Nephron (organoid): ENCODE measurements around the gene ZNF407.

Experiments
- H3K27ac Mint-ChIP-seq, 3 experiments: 2 replicates each; pipeline ENCODE4 v1.8.0; 2020; ENCODE audit warnings: mixed read lengths in 3 of 3, mild to moderate bottlenecking in 2 of 3, moderate library complexity in 1 of 3
- H3K27me3 Mint-ChIP-seq: 2 replicates; pipeline ENCODE4 v1.8.0; 2021; ENCODE audit warnings: low read depth, mild to moderate bottlenecking, moderate library complexity, mixed read lengths
- H3K36me3 Mint-ChIP-seq: 2 replicates; pipeline ENCODE4 v1.8.0; 2020; ENCODE audit warnings: low read depth, mixed read lengths
- H3K4me1 Mint-ChIP-seq: 2 replicates; pipeline ENCODE4 v1.8.0; 2020; ENCODE audit warnings: mixed read lengths
- H3K4me3 Mint-ChIP-seq, 3 experiments: 2 replicates each; pipeline ENCODE4 v1.8.0; 2020; ENCODE audit warnings: mild to moderate bottlenecking in 3 of 3, mixed read lengths in 3 of 3, moderate library complexity in 2 of 3
- H3K9me3 Mint-ChIP-seq: 2 replicates; pipeline ENCODE4 v1.8.0; 2020; ENCODE audit warnings: mixed read lengths
- CTCF ChIP-seq, 3 experiments: fragments of 200-600 bp; sonication (generic); IDR thresholded peaks; one replicate each; pipeline ENCODE4 v1.5.0; 2021; ENCODE audit warnings: antibody characterized with exemption in 3 of 3; ENCODE audit not compliant: unreplicated experiment in 3 of 3

Gene ZNF407

GRCh38 chr18:74905247-74905646 is 307.6 kb downstream of the ZNF407 start:
- Mint-ChIP-seq H3K36me3 (no peaks in the 10 kb centered on the region), H3K4me1 (peaks cover 23% of the 10 kb centered on the region), H3K9me3 (no peaks in the 10 kb centered on the region), H3K27ac (peak overlapping the region; percentile 12 to 84 (median 47)), H3K27me3 (no peaks in the 10 kb centered on the region), H3K4me3 (peak overlapping the region in 1 of 3 experiments; percentile 65)
- TF ChIP-seq CTCF (IDR thresholded peaks at IDR 0.05; ENCODE audit: unreplicated experiment in 3 of 3) = no peak

GRCh38 chr18:74906184-74906583 is 308.5 kb downstream of the ZNF407 start:
- no peaks in the 10 kb centered on the region for H3K9me3 Mint-ChIP-seq

GRCh38 chr18:74914052-74914591 is 316.5 kb downstream of the ZNF407 start:
- TF ChIP-seq CTCF (IDR thresholded peaks at IDR 0.05; ENCODE audit: unreplicated experiment in 3 of 3) = no peak
- Mint-ChIP-seq H3K9me3 (no peaks in the 10 kb centered on the region), H3K4me1 (no peaks in the 10 kb centered on the region), H3K27ac (no peak overlapping the region), H3K4me3 (no peak overlapping the region), H3K27me3 (no peaks in the 10 kb centered on the region), H3K36me3 (no peaks in the 10 kb centered on the region)

More at GRCh38 chr18:74906184-74906583, 308.5 kb downstream of the ZNF407 start:
- no peak for TF ChIP-seq CTCF (IDR thresholded peaks at IDR 0.05; ENCODE audit: unreplicated experiment in 3 of 3)
- Mint-ChIP-seq H3K27ac (peak overlapping the region in 2 of 3 experiments; percentile 13 to 28), H3K36me3 (no peaks in the 10 kb centered on the region), H3K4me1 (peaks cover 23% of the 10 kb centered on the region), H3K4me3 (peak overlapping the region in 1 of 3 experiments; percentile 16), H3K27me3 (no peaks in the 10 kb centered on the region)

- Mint-ChIP-seq H3K27me3 (no peaks in the 10 kb centered on the region), H3K9me3 (no peaks in the 10 kb centered on the region), H3K27ac (no peak overlapping the region), H3K36me3 (no peaks in the 10 kb centered on the region), H3K4me1 (no peaks in the 10 kb centered on the region), H3K4me3 (no peak overlapping the region)
- no peak for TF ChIP-seq CTCF (IDR thresholded peaks at IDR 0.05; ENCODE audit: unreplicated experiment in 3 of 3)
These were observed 317.0 kb downstream of the ZNF407 start for GRCh38 chr18:74914648-74915047.

- Mint-ChIP-seq H3K4me3 (no peak overlapping the region), H3K27me3 (no peaks in the 10 kb centered on the region), H3K36me3 (peaks cover 6% of the 10 kb centered on the region), H3K4me1 (no peaks in the 10 kb centered on the region), H3K27ac (no peak overlapping the region), H3K9me3 (no peaks in the 10 kb centered on the region)
- TF ChIP-seq CTCF (IDR thresholded peaks at IDR 0.05; ENCODE audit: unreplicated experiment in 3 of 3) = no peak
These were observed 319.2 kb downstream of the ZNF407 start for GRCh38 chr18:74916773-74917393.

GRCh38 chr18:74918276-74918790 is 320.7 kb downstream of the ZNF407 start:
- no peak for TF ChIP-seq CTCF (IDR thresholded peaks at IDR 0.05; ENCODE audit: unreplicated experiment in 3 of 3)
- Mint-ChIP-seq H3K27ac (no peak overlapping the region), H3K4me3 (no peak overlapping the region), H3K27me3 (no peaks in the 10 kb centered on the region), H3K4me1 (no peaks in the 10 kb centered on the region), H3K36me3 (peaks cover 6% of the 10 kb centered on the region), H3K9me3 (no peaks in the 10 kb centered on the region)
